GM13977 (cell line): ENCODE measurements around the gene KIF12.
A peak's percentile ranks its signal among the peaks of the same experiment; 100 is the strongest.

ENCODE experiments used
- DNase-seq: peaks from one replicate; pipeline ENCODE4 v3.0.0; 2012; ENCODE audit warnings: low spot score
- CTCF ChIP-seq: IDR thresholded peaks from 2 replicates; pipeline ENCODE4 v1.5.1; 2012; ENCODE audit warnings: mild to moderate bottlenecking, control low read depth; ENCODE audit not compliant: insufficient read depth; ENCODE audit errors: extremely low read depth, missing control alignments
- in situ Hi-C: fragments of 300-500 bp; cut with MboI; formaldehyde crosslinking; loops from one replicate; pipeline ENCODE4 v1.12.0; 2022; ENCODE audit warnings: low sequenced_read_pairs, low pct_unique_long_range_greater_than_20kb, mixed read lengths, inconsistent platforms; ENCODE audit not compliant: unreplicated experiment

The KIF12 gene

GRCh38 chr9:114102484-114102883 is 3.4 kb upstream of the KIF12 start:
- no peak for TF ChIP-seq CTCF
- in situ Hi-C loops: loop anchor here (25.0 kb wide), 1 partner anchor 185 kb away; no protein-coding TSS in a partner anchor
- no peak for DNase-seq

- no peak for DNase-seq
- no peak for TF ChIP-seq CTCF
- in situ Hi-C loops: loop anchor here (25.0 kb wide), 1 partner anchor 187 kb away; no protein-coding TSS in a partner anchor
Observed at GRCh38 chr9:114100536-114100935, 1.4 kb upstream of the KIF12 start.

GRCh38 chr9:114099669-114100270 is 678 bp upstream of the KIF12 start:
- TF ChIP-seq CTCF: no peak
- in situ Hi-C loops: loop anchor here (25.0 kb wide), 1 partner anchor 188 kb away; no protein-coding TSS in a partner anchor
- DNase-seq: no peak

GRCh38 chr9:114098021-114098935 is 814 bp downstream of the KIF12 start:
- peak; percentile 42 for DNase-seq
- no peak for TF ChIP-seq CTCF
- in situ Hi-C loops: no loop called here

GRCh38 chr9:114097613-114098020 is 1.5 kb downstream of the KIF12 start:
- no peak for DNase-seq
- in situ Hi-C loops: no loop called here
- TF ChIP-seq CTCF: no peak

GRCh38 chr9:114096866-114097612 is 2.1 kb downstream of the KIF12 start:
- no peak for DNase-seq
- no peak for TF ChIP-seq CTCF
- in situ Hi-C loops: no loop called here
